ENCODE data around the gene RARRES1. TPM values are rescaled to one million over a fixed set of nuclear protein-coding genes. Genes with fewer than 3 reads are reported as not detected.

The RARRES1 gene, protein sequence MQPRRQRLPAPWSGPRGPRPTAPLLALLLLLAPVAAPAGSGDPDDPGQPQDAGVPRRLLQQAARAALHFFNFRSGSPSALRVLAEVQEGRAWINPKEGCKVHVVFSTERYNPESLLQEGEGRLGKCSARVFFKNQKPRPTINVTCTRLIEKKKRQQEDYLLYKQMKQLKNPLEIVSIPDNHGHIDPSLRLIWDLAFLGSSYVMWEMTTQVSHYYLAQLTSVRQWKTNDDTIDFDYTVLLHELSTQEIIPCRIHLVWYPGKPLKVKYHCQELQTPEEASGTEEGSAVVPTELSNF
- total RNA-seq: 0.98 and 2.3 TPM in 2 replicates

DNA sequence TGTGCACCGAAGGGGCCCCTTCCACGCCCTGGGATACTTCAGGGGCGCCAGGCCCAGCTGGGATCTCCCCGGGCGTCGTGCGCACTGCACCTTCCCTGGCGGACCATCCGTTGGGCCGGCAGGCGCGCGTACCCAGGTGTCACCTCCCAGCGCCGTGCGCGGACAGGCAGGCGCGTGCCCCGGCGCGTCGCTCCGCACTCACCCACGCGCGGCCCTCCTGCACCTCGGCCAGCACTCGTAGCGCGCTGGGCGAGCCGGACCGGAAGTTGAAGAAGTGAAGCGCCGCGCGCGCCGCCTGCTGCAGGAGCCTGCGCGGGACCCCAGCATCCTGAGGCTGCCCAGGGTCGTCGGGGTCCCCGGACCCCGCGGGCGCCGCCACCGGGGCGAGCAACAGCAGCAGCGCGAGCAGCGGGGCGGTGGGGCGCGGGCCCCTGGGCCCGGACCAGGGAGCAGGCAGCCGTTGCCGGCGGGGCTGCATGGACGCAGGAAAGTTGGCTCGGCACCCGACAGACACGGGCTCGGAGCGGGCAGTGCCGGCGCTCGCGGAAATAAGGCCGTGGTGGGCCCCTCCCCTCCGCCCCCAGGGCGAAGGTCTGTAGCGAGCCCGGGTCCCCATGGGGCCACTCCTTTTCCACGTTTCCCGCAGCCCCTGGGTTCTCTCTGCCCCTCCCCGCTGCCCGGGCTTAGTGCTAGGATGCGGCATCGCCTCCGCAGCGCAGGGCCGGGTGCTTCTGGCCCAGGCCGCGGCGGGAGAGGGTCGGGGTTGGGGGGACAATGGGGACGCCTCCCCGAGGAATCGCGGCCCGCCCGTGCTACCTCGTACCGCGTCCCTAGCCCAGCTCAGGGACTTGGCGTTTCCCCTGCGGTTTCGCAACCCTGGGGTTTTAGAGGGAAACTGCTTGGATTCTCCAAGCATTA lies at the start of gene RARRES1:
RARRES1 (minus strand) TSS at position 520 of the 918 bp plus-strand sequence; CDS start at position 478, 42 bp downstream.

DNA sequence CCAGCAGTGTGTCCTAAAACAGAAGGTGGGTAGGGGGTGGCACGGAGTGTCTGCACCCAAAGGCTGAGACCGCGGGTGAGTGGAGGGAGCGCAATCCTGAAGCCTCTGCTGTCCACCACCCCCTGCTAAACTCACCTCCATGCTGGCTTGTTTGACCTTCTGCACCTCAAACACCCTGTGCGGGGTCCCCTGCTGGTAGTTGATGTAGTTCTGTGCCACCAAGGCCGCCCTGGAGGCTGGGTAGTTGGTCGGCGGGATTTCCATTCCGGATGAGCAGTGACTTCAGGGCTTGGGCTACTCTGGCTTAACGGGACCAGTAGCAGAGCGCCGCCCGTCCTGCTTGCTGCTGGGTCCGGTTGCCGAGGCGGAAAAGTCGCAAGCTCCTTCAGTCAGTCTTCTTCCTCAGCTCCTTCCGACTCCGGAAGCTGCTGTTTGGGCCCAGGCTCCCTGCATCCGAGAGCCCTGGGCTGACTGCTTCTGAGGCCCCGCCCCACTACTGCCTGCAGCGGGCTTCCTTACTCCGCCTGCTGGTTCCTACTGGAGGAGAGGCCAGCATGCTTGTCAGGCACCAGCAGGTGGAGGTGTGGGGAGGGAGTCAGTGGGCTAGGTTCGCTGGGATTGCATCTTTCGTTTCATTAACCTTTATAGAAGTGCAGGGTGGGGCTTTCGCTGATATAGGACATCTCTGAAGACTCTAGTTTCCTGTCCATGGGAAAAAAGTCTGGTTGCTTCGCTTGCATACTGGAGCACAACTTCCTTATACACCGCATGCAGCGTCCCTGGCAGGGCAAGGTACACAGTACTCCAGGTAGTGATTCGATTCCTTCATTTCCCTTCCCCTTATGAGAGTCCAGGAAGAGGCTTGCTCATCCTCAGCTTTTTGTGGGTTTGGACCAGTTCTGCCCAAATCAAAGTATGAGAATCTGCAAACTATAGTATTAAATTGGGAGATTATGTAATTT lies 59.8 kb downstream of the RARRES1 start, which contains the start of gene LXN:
LXN (minus strand) TSS at position 434 of the 962 bp plus-strand sequence; CDS start at position 264, 170 bp downstream.

Other genes with a start within 250 kb of the RARRES1 start
- gene MLF1, start 161.3 kb downstream of the RARRES1 start, total RNA-seq: 6.9 and 9.0 TPM in 2 replicates
- 98.5 and 101 TPM in 2 replicates for gene GFM1, start 87.9 kb downstream of the RARRES1 start, total RNA-seq
- gene LXN, start 59.8 kb downstream of the RARRES1 start, total RNA-seq: 29.8 and 40.4 TPM in 2 replicates
- gene MFSD1, start 69.6 kb upstream of the RARRES1 start, total RNA-seq: 76.4 and 99.7 TPM in 2 replicates

All from dermis lymphatic vessel endothelial cell (primary cell).